OCI-LY7 (cell line): ENCODE data around the gene MAP4. TPM values are rescaled to one million over a fixed set of nuclear protein-coding genes. Genes with fewer than 3 reads are reported as not detected.

Experiments used
- BruUV-seq: library from RNA; stranded (reverse); fragments of 400-500 nt; replicated peaks from 2 replicates; lab custom pipeline; 2021; lab: Mats Ljungman, UMichigan
- CTCF ChIA-PET: fragments of 300-600 bp; sonication (Branson Sonifier 250); formaldehyde crosslinking; loops from one replicate; lab custom pipeline; 2022; ENCODE audit warnings: antibody characterized with exemption; ENCODE audit not compliant: unreplicated experiment; lab: Charles Lee
- POLR2A ChIA-PET: fragments of 300-600 bp; sonication (Branson Sonifier 250); formaldehyde crosslinking; loops from one replicate; lab custom pipeline; 2022; ENCODE audit warnings: antibody characterized with exemption; lab: Charles Lee
- DNase-seq: peaks from one replicate; pipeline ENCODE4 v3.0.0-alpha.2; 2015; ENCODE audit warnings: low spot score
- H2AFZ ChIP-seq: fragments of 200-600 bp; sonication (generic), shearing (Covaris generic); 2 replicates; pipeline ENCODE4 v1.6.1; 2014; ENCODE audit warnings: mild to moderate bottlenecking, antibody characterized with exemption, low read length, moderate library complexity
- H3K27ac ChIP-seq: fragments of 200-600 bp; sonication (generic); 2 replicates; pipeline ENCODE4 v1.5.1; 2014; ENCODE audit warnings: mixed run types, low read depth, mild to moderate bottlenecking, moderate library complexity, low read length, inconsistent platforms; ENCODE audit not compliant: poor library complexity, severe bottlenecking
- H3K36me3 ChIP-seq: fragments of 200-600 bp; sonication (generic); 2 replicates; pipeline ENCODE4 v1.6.1; 2014; ENCODE audit warnings: mild to moderate bottlenecking, antibody characterized with exemption, low read length, moderate library complexity, mixed read lengths; ENCODE audit not compliant: insufficient read depth
- H3K4me1 ChIP-seq: fragments of 200-600 bp; sonication (generic); 2 replicates; pipeline ENCODE4 v1.5.1; 2014; ENCODE audit warnings: mild to moderate bottlenecking, low read length; ENCODE audit not compliant: insufficient read depth, poor library complexity, severe bottlenecking
- H3K4me2 ChIP-seq: fragments of 200-600 bp; sonication (generic); 2 replicates; pipeline ENCODE4 v1.6.1; 2014; ENCODE audit warnings: mild to moderate bottlenecking, low read length
- H3K4me3 ChIP-seq: fragments of 200-600 bp; sonication (generic); 2 replicates; pipeline ENCODE4 v1.5.1; 2014; ENCODE audit warnings: mild to moderate bottlenecking, low read depth, low read length; ENCODE audit not compliant: poor library complexity, severe bottlenecking
- H3K79me2 ChIP-seq: fragments of 200-600 bp; sonication (generic); 2 replicates; pipeline ENCODE4 v1.6.1; 2016; ENCODE audit warnings: low read depth, mild to moderate bottlenecking, low read length, moderate library complexity, mixed read lengths; ENCODE audit not compliant: insufficient read depth
- H3K9me2 ChIP-seq: fragments of 200-600 bp; sonication (generic); 2 replicates; pipeline ENCODE4 v1.6.1; 2016; ENCODE audit warnings: mild to moderate bottlenecking, low read length, mixed read lengths; ENCODE audit not compliant: insufficient read depth
- H3K9me3 ChIP-seq: fragments of 200-600 bp; sonication (generic); 2 replicates; pipeline ENCODE4 v1.6.1; 2014; ENCODE audit warnings: mild to moderate bottlenecking, mixed run types, low read length, mixed read lengths
- H4K20me1 ChIP-seq: fragments of 200-600 bp; sonication (generic); 2 replicates; pipeline ENCODE4 v1.6.1; 2014; ENCODE audit warnings: mild to moderate bottlenecking, antibody characterized with exemption, low read length, moderate library complexity, mixed read lengths; ENCODE audit not compliant: insufficient read depth
- EZH2phosphoT487 ChIP-seq: fragments of 200-600 bp; sonication (generic); IDR thresholded peaks from 2 replicates; pipeline ENCODE4 v1.6.1; 2018; ENCODE audit warnings: low read depth, borderline replicate concordance, mild to moderate bottlenecking, mixed run types, antibody characterized with exemption, low read length, moderate library complexity, mixed read lengths
- intact Hi-C: fragments of 100-400 bp; cut with micrococcal nuclease; formaldehyde crosslinking; loops from one replicate; pipeline ENCODE4 v1.10.0; 2022; ENCODE audit not compliant: unreplicated experiment
- total RNA-seq, 2 experiments: library from RNA; depleted of rRNA in 1 of 2; stranded (reverse); fragments of >200 nt in 1 of 2; shearing (Covaris generic) in 1 of 2; gene quantifications; 2 replicates each; pipeline ENCODE4 v1.2.3, GENCODE V29; 2014 to 2022
- TF ChIP-seq, protein P1 (sequence below): fragments of 200-600 bp; sonication (generic); conservative IDR thresholded peaks from 2 replicates; pipeline ENCODE4 v1.5.1; 2014; ENCODE audit warnings: mild to moderate bottlenecking, antibody characterized with exemption, low read length, moderate library complexity, mixed read lengths

Gene MAP4
- total RNA-seq, 2 experiments from 2014 or later, result 26.1 to 78.4 TPM

DNA sequence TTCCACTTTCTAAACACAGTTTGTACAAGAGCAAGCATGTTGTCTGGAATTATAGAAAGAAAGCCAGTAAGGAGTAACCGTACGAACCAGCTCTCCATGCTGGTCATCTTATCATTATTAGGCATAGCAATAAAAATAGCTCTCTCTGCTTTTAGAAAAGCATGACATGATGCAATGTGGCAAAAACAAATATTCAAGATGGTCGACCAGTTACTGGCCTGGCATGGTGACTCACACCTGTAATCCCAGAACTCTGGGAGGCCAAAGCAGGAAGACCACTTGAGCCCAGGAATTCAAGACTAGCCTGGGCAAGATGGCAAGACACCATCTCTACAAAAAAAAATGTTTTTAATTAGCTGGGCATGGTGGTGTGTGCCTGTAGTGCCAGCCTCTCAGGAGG is 2.6 kb upstream of the MAP4 start:
- Histone ChIP-seq H4K20me1 (no peaks in the 10 kb centered on the region), H3K4me1 (peaks cover 10% of the 10 kb centered on the region), H3K36me3 (no peaks in the 10 kb centered on the region), H3K27ac (no peak overlapping the region), H2AFZ (no peak overlapping the region), H3K9me3 (no peaks in the 10 kb centered on the region), H3K9me2 (no peaks in the 10 kb centered on the region), H3K4me3 (no peak overlapping the region), H3K79me2 (no peaks in the 10 kb centered on the region), H3K4me2 (no peak overlapping the region)
- POLR2A ChIA-PET, result interaction anchor here (0.6 to 1.4 kb wide), 3 partner anchors 14 to 105 kb away, joined by 3 to 5 read pairs (median 3); no protein-coding TSS in a partner anchor
- no peak for DNase-seq
- intact Hi-C loops, result no loop called here
- BruUV-seq, result no TSS peak
- TF ChIP-seq, protein P1, sequence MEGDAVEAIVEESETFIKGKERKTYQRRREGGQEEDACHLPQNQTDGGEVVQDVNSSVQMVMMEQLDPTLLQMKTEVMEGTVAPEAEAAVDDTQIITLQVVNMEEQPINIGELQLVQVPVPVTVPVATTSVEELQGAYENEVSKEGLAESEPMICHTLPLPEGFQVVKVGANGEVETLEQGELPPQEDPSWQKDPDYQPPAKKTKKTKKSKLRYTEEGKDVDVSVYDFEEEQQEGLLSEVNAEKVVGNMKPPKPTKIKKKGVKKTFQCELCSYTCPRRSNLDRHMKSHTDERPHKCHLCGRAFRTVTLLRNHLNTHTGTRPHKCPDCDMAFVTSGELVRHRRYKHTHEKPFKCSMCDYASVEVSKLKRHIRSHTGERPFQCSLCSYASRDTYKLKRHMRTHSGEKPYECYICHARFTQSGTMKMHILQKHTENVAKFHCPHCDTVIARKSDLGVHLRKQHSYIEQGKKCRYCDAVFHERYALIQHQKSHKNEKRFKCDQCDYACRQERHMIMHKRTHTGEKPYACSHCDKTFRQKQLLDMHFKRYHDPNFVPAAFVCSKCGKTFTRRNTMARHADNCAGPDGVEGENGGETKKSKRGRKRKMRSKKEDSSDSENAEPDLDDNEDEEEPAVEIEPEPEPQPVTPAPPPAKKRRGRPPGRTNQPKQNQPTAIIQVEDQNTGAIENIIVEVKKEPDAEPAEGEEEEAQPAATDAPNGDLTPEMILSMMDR, result no peak
- no peak for TF ChIP-seq EZH2phosphoT487
- CTCF ChIA-PET, result no interaction called here

DNA sequence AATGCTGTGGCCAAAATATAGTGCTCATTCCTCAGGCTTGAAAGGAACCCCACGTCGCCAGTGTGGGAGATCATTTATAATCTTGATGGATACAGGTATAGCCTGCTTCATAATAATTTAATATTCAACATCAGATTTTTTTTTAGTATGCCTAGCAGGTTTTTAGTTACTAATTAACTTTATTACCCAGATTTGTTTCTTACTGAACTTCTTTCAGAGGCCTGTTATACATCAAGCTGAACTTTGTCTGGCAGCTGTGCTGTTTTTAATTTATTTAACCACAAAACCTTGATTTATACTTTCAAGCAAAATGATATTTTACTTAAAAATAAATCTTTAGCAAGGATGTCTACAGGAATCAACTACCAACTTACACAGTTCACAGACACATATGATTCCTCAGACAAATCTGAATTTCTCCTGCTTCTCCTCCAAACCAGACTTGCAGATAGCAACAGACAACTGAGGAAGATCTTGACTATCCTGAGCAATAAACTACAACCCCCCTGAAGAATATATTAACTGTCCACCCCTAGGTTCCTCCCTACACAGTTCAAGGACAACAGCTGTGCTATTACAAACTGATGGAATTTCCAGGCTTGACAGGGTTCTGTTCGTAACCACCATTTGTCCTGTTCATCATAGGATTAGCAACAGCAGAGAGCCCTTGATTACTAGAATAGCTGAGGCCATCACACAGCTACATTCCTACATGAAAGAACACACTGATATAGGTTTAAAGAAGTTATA is 610 bp downstream of the MAP4 start:
- H3K79me2 ChIP-seq, result no peaks in the 10 kb centered on the region
- TF ChIP-seq, protein P1, result no peak
- no peak for TF ChIP-seq EZH2phosphoT487
- ChIA-PET CTCF (no interaction called here), POLR2A (interaction anchor here (0.6 to 0.7 kb wide), 2 partner anchors 91 to 222 kb away, joined by 3 read pairs; no protein-coding TSS in a partner anchor)
- no peaks in the 10 kb centered on the region for H3K9me2 ChIP-seq
- DNase-seq, result no peak
- intact Hi-C loops, result no loop called here
- BruUV-seq, result no TSS peak
- H4K20me1 ChIP-seq, result no peaks in the 10 kb centered on the region
- no peak overlapping the region for H3K4me3 ChIP-seq
- H3K27ac ChIP-seq, result no peak overlapping the region
- no peaks in the 10 kb centered on the region for H3K36me3 ChIP-seq
- H3K4me2 ChIP-seq, result peak overlapping the region; percentile 11; the same call in 1 of the 2 replicates
- no peaks in the 10 kb centered on the region for H3K9me3 ChIP-seq
- peaks cover 10% of the 10 kb centered on the region for H3K4me1 ChIP-seq
- H2AFZ ChIP-seq, result no peak overlapping the region

DNA sequence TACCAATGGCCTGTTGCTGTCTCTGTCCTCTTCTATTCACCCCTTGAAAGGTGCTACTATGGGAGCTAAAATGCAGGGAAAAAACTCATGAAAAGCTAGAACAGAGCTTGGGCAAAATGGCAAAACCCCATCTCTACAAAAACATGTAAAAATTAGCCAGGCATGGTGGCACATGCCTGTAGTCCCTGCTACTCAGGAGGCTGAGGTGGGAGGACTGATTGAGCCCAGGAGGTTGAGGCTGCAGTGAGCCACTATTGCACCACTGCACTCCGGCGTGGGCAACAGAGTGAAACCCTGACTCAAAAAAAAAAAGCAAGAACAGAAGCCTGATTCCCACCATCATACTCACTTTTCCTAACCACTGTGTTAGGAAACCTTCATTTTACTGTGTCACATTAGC is 1.9 kb downstream of the MAP4 start:
- no TSS peak for BruUV-seq
- H3K27ac ChIP-seq, result no peak overlapping the region
- intact Hi-C loops, result no loop called here
- H4K20me1 ChIP-seq, result no peaks in the 10 kb centered on the region
- H3K9me3 ChIP-seq, result no peaks in the 10 kb centered on the region
- H3K36me3 ChIP-seq, result no peaks in the 10 kb centered on the region
- no peak for DNase-seq
- TF ChIP-seq, protein P1, result no peak
- no peak for TF ChIP-seq EZH2phosphoT487
- no peak overlapping the region for H2AFZ ChIP-seq
- no peak overlapping the region for H3K4me2 ChIP-seq
- H3K79me2 ChIP-seq, result no peaks in the 10 kb centered on the region
- no peaks in the 10 kb centered on the region for H3K9me2 ChIP-seq
- H3K4me1 ChIP-seq, result no peaks in the 10 kb centered on the region
- H3K4me3 ChIP-seq, result no peak overlapping the region
- POLR2A ChIA-PET, result interaction anchor here (1.7 kb wide), 1 partner anchor 16 kb away, joined by 5 read pairs; no protein-coding TSS in a partner anchor
- CTCF ChIA-PET, result no interaction called here
